Body of pancreas (tissue), 4 donors: ENCODE measurements around the gene AMELX. TPM values are rescaled to one million over a fixed set of nuclear protein-coding genes. Genes with fewer than 3 reads are reported as not detected.

Experiments
- ATAC-seq: fragments of 150-250 bp; one replicate; pipeline ENCODE4 v1.9.1; 2016
- DNase-seq, 4 donors: peaks; one replicate each; pipeline ENCODE4 v3.0.0-alpha.2; 2019
- H3K27ac ChIP-seq, 4 donors: fragments of 200-600 bp; sonication (generic); 1 replicate in 3 of 4; 2 replicates in 1 of 4; pipeline versions ENCODE4 v1.5.1 to v1.6.1; 2016 to 2019; ENCODE audit warnings: mild to moderate bottlenecking in 1 of 4, mixed read lengths in 1 of 4, moderate library complexity in 1 of 4
- H3K27me3 ChIP-seq, 2 donors: fragments of 200-600 bp; sonication (generic); one replicate each; pipeline ENCODE4 v1.6.0; 2016; ENCODE audit warnings: mild to moderate bottlenecking in 1 of 2
- H3K36me3 ChIP-seq, 2 donors: fragments of 200-600 bp; sonication (generic); replicated peaks in 1 of 2; 2 replicates each; pipeline ENCODE4 v1.5.1; 2016; ENCODE audit warnings: low read depth in 2 of 2; ENCODE audit not compliant: insufficient read depth in 1 of 2
- H3K4me1 ChIP-seq: fragments of 200-600 bp; sonication (generic); one replicate; pipeline ENCODE4 v1.6.0; 2016
- H3K4me3 ChIP-seq, 2 donors: fragments of 200-600 bp; sonication (generic); 1 replicate in 1 of 2; 2 replicates in 1 of 2; pipeline ENCODE4 v1.5.1; 2016 to 2019
- H3K9me3 ChIP-seq, 3 donors: fragments of 200-600 bp; sonication (generic); 1 replicate in 2 of 3; 2 replicates in 1 of 3; pipeline ENCODE4 v1.5.1; 2016
- CTCF ChIP-seq, 7 experiments: fragments of 450-650 bp in 4 of 7; fragments of 200-600 bp in 3 of 7; sonication (generic) in 3 of 7; IDR thresholded peaks; one replicate each; pipeline ENCODE4 v1.5.1; 2016 to 2019; ENCODE audit warnings: antibody characterized with exemption in 7 of 7
- POLR2A ChIP-seq, 3 donors: fragments of 450-650 bp; IDR thresholded peaks; one replicate each; pipeline ENCODE4 v1.6.1; 2016; ENCODE audit warnings: antibody characterized with exemption in 3 of 3, mild to moderate bottlenecking in 2 of 3
- WGBS, 2 donors: methylation state at CpG; one replicate each; pipeline ENCODE4 v1.1.5; 2017; 5-methylcytosine and 5-hydroxymethylcytosine counted together
- intact Hi-C: fragments of 100-400 bp; cut with DNase I; formaldehyde crosslinking; loops from one replicate; pipeline ENCODE4 v1.15.1; 2023
- total RNA-seq, 2 donors: library from RNA; depleted of rRNA; stranded (reverse); fragments of >200 nt; gene quantifications; one replicate each; pipeline ENCODE4 v1.1.0, GENCODE V29; 2016

AMELX gene
- total RNA-seq, 2 donors from 2014 or later, result not detected

DNA sequence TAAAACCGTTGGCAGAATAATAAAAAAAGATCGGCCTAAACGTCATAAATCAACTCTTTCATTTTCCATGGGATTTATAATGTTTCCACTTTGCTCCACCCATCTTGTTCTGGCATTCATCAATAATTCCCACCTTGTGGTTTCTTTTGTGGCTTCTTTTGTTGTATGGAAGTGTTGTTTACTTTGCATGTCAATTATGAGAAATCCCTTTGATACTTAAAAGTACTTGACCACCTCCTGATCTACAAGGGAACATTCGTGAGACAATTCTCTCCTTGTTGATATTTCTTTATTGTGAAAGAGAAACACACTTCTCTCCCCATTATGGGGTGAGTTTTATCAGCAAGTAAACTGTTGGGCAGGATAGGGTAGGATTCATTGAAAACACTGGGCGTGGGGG is 2.8 kb downstream of the AMELX start:
- Histone ChIP-seq H3K27me3 (no peaks in the 10 kb centered on the region), H3K4me3 (no peak overlapping the region), H3K27ac (no peak overlapping the region), H3K9me3 (no peaks in the 10 kb centered on the region), H3K4me1 (no peaks in the 10 kb centered on the region), H3K36me3 (no peaks in the 10 kb centered on the region)
- DNase-seq (no peak), ATAC-seq (no peak)
- intact Hi-C loops, result no loop called here
- no peak for TF ChIP-seq POLR2A (IDR thresholded peaks at IDR 0.05)
- no peak for TF ChIP-seq CTCF (IDR thresholded peaks at IDR 0.05)
- WGBS, 2 donors, result 53 to 64% methylated on average over 5 of the region's 5 CpGs

- H3K4me3 ChIP-seq, result no peak overlapping the region
- 95 to 100% methylated on average over 2 to 8 of the region's 9 CpGs for WGBS, 2 donors
- H3K27me3 ChIP-seq, result no peaks in the 10 kb centered on the region
- no peaks in the 10 kb centered on the region for H3K9me3 ChIP-seq
- DNase-seq, result no peak
- intact Hi-C loops, result no loop called here
- no peaks in the 10 kb centered on the region for H3K36me3 ChIP-seq
- no peak for TF ChIP-seq POLR2A (IDR thresholded peaks at IDR 0.05)
- TF ChIP-seq CTCF (IDR thresholded peaks at IDR 0.05), result no peak
- no peak overlapping the region for H3K27ac ChIP-seq
- no peak for ATAC-seq
- H3K4me1 ChIP-seq, result no peaks in the 10 kb centered on the region
These were observed 5.4 kb downstream of the AMELX start for GRCh38 chrX:11298600-11298999.

- no peaks in the 10 kb centered on the region for H3K36me3 ChIP-seq
- no peaks in the 10 kb centered on the region for H3K9me3 ChIP-seq
- no peak for ATAC-seq
- no peak overlapping the region for H3K27ac ChIP-seq
- H3K4me1 ChIP-seq, result no peaks in the 10 kb centered on the region
- TF ChIP-seq CTCF (IDR thresholded peaks at IDR 0.05) (no peak), POLR2A (IDR thresholded peaks at IDR 0.05) (no peak)
- DNase-seq, result no peak
- no peaks in the 10 kb centered on the region for H3K27me3 ChIP-seq
- intact Hi-C loops, result no loop called here
- 74 to 98% methylated on average over 3 to 6 of the region's 6 CpGs for WGBS, 2 donors
- no peak overlapping the region for H3K4me3 ChIP-seq
These were observed 11.6 kb downstream of the AMELX start for GRCh38 chrX:11304829-11305228.

GRCh38 chrX:11305641-11306040 is 12.4 kb downstream of the AMELX start:
- Histone ChIP-seq H3K4me3 (no peak overlapping the region), H3K4me1 (no peaks in the 10 kb centered on the region), H3K9me3 (no peaks in the 10 kb centered on the region), H3K27ac (no peak overlapping the region), H3K36me3 (no peaks in the 10 kb centered on the region), H3K27me3 (no peaks in the 10 kb centered on the region)
- 14 to 44% methylated on average over 1 of the region's 1 CpG for WGBS, 2 donors
- intact Hi-C loops, result no loop called here
- ATAC-seq (no peak), DNase-seq (no peak)
- TF ChIP-seq CTCF (IDR thresholded peaks at IDR 0.05), result no peak
- TF ChIP-seq POLR2A (IDR thresholded peaks at IDR 0.05), result no peak

- TF ChIP-seq POLR2A (IDR thresholded peaks at IDR 0.05), result no peak
- Histone ChIP-seq H3K9me3 (no peaks in the 10 kb centered on the region), H3K27me3 (no peaks in the 10 kb centered on the region), H3K27ac (no peak overlapping the region), H3K4me1 (no peaks in the 10 kb centered on the region), H3K4me3 (no peak overlapping the region), H3K36me3 (no peaks in the 10 kb centered on the region)
- intact Hi-C loops, result no loop called here
- ATAC-seq, result no peak
- no peak for DNase-seq
- WGBS, 2 donors, result 40 to 61% methylated on average over 4 of the region's 5 CpGs
These were observed 16.0 kb downstream of the AMELX start for GRCh38 chrX:11309220-11309619.
